Measurements from ENCODE around the gene PGC.

- no peak for TF ChIP-seq CTCF (IDR thresholded peaks at IDR 0.05; ENCODE audit: low read depth, low read length)
- TF ChIP-seq POLR2A (IDR thresholded peaks at IDR 0.05; ENCODE audit: extremely low read depth, insufficient read length): no peak
- no peak for TF ChIP-seq MAX (IDR thresholded peaks at IDR 0.05; ENCODE audit: low read depth, low read length)
Measured at GRCh38 chr6:41729624-41730023, 17.6 kb downstream of the PGC start.
